Embryonic facial prominence (tissue), 1 donor: Measurements from ENCODE around the gene FBXW4.

Experiments
- DNase-seq: peaks from one replicate; pipeline ENCODE4 v3.0.0-alpha.2; 2016; ENCODE audit errors: extremely low spot score

Gene FBXW4

GRCh38 chr10:101587725-101588653 lies 107.0 kb downstream of the FBXW4 start, which contains the start of the genes DPCD and POLL:
TSS of gene DPCD (plus strand) at chr10:101588321. CDS start at chr10:101588337, 16 bp downstream.
TSS of gene POLL (minus strand) at chr10:101588257. CDS start at chr10:101587360, 897 bp downstream.
- DNase-seq: peak; percentile 93

GRCh38 chr10:101585841-101586240 lies 109.1 kb downstream of the FBXW4 start:
- DNase-seq: no peak

DNA sequence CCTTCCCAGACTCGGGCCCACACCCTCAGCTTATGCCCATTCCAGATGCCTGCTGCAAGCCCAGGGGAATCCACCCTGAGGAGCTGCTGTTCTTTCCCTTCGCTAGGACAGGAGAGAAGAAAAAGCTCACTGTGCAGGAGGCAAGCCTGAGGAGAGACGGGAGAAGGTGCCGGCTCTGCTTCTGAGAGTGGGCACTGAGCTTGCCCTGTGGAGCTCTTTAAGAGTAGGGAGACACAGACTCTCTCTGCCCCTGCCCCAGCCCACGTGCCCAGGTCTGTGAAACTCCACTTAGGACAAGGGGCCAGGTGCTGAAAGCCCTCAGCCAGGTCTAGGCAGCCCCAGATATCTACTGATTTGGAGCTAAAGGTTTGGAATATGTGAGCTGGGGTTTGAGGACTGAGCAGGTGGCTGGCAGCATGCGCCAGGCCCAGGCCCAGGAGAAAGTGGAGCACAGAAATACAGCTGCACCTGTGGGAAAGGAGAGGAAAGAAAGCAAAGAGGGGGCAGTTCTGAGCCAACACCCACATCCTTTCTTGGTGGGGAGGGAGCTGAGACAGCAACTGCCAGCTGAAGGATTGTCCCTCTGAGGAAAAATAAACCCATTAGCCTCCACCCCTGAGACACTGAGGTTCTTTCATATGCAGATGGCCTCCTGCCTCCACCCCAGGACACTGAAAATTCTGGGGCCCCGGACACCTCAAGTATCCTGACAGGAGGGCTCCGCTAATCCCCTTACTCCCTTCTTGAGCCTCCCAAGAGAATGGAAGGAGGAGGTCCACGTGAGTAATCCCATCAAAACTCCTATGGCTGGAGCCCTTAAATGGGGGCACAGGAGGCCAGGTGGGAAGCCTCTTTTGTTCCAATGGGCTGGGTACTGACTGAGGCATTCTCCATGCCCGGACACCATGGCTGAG lies 114.2 kb downstream of the FBXW4 start:
- no peak for DNase-seq

- no peak for DNase-seq
Observed at GRCh38 chr10:101579516-101579870, 115.5 kb downstream of the FBXW4 start.

DNA sequence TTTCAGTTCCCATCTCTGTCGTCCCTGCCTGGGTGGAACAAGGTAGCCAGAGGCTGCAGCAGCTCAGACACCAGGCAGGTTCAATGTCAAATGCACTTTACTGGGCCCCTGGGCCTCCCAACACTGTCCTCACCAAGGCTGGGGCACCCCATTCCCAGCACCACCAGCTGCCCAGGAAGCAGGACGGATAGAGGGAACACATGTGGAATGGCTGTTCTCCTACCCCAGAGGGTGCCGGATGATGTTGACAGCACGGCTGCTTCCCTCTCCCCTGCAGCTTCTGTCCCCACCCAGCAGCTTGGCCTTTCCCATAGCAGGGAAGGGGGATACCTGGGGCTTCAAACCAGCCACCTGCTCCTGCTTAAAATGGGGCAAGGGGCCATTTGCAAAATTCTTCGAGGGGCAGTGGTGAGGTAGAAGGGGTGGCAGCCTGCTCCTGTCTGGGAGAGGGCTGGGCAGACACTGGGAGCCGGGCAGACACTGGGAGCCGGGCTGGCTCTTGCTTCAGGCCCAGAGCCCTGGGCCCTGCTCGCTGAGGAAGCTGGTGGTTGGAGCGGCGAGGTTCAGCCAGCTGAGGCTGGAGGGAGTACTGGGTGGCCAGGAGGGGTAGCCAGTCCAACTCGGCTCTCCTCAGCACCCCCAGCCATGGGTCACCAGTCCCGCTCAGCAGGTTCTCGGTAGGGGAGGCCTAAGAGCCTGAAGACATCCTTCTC lies 116.0 kb downstream of the FBXW4 start:
- DNase-seq: no peak

GRCh38 chr10:101578192-101578591 lies 116.8 kb downstream of the FBXW4 start:
- no peak for DNase-seq

GRCh38 chr10:101577121-101577871 lies 117.7 kb downstream of the FBXW4 start:
- no peak for DNase-seq

GRCh38 chr10:101576211-101576863 lies 118.6 kb downstream of the FBXW4 start:
- DNase-seq: no peak

GRCh38 chr10:101575580-101576210 lies 119.3 kb downstream of the FBXW4 start:
- no peak for DNase-seq

- no peak for DNase-seq
Observed at GRCh38 chr10:101575091-101575490, 119.9 kb downstream of the FBXW4 start.

DNA sequence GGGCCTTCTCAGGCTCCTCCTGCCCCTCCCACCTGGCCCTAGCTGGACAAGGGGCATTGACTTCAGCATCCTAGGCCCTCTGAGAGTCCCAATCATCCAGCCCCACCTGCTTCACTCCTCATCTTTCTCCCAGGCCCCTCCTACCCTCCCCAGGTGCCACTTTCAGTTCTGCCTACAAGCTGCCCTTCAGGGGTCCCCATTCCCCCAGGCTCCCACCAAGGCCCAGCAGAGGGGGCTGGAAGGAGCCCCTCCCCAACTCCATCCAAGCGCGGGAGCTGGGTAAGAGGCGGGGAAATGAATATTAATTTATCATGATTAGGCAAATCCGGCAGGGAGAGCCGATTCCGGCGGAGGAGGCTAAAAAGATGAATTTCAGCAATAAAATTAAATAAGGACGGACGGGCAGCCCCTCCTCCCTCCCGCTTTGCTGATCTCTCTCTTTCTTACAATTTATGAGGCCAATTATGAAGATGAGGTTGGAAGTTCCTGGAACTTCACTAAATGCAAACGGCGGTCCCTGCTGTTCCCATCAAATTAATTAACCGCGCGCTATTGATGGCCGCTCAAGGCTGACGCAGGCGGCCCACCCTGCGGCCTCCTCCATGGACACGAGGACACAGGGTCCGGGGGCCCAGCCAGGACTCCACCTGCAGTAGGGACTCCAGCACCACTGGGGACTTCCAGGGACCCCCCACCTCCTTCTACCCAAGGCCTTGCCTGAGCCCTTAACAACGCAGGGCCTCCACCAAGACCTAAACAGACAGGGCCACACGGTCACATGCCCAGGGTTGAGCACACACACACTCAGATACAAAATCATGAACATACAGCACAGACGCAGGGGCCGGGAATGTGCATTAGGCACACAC lies 120.9 kb downstream of the FBXW4 start:
- DNase-seq: no peak

DNA sequence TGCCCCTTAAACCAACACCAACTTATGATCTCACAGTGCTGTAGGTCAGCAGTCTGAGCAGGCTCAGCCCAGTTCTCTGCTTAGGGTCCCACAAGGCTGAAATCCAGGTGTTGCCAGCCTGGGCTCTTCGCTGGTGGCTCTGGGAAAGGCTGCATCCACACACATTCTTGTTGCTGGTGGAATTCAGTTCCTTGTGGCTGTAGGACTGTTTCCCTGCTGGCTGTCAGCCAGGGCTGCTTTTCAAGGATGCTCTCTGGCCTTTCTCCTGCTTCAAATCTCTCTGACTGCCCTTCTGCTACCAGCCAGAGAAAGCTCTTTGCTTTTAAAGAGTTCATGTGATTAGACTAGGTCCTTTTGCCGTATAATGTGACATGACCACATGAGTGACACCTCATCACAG lies 122.2 kb downstream of the FBXW4 start:
- DNase-seq: no peak

GRCh38 chr10:101572126-101572525 lies 122.8 kb downstream of the FBXW4 start:
- DNase-seq: no peak

GRCh38 chr10:101571271-101571925 lies 123.6 kb downstream of the FBXW4 start:
- no peak for DNase-seq

DNA sequence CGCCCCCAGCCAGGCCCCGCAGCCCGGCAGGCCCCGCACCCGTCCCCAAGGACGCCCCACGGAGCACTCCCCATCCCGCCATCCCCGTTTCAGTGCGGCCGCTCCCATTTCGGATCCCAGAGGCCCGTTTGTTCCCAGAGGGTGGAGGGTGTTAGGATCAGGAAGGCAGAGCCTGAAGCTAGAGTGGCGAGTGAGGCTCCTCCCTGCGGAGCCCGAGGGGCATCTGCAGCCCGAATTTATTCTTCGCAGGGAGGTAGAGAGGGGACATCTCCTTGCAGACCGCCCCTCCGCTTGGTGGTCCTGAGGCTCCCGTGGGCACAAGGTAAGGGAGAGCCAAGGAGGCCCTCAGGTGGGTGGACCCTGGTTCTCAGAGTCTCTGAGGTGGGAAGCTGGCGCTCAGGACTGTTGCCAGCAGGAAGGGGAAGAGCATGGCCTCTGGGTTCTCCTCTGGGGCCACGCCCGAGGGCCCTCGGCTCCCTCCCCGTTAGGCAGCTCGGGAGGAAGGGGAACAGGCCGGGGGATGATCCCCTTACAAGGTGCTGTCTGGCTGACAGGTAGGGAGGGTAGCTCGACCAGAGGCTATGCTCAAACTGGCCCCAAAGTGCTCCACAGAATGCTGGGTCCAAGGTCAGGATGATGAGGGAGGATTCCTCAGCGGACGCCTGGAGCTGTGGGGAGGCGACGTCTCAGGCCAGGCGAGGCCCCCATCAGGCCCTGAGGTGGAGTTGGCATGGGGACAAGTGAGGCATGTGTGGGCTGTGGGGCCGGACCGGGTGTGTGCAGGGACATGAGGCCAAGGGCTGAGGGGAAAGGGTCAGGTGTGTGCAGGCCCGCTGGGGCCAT lies 124.3 kb downstream of the FBXW4 start:
- no peak for DNase-seq

- DNase-seq: peak; percentile 45
Observed at GRCh38 chr10:101569622-101570427, 125.1 kb downstream of the FBXW4 start.

DNA sequence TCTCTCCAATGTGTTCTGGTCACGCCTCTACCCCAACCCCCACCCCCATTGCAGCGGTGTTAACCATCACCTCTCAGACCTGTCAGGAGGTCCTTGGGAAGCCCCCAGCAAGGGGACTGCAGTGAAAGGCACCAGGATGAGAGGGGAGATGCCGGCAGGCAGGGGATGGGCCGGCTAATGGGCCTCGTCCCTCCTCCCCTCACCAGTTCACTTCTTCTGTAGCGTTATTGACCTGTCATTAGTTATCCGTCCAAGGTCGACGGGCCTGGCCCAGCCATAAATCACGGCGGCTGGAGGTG lies 125.7 kb downstream of the FBXW4 start:
- DNase-seq: no peak
